Measurements from ENCODE around the gene PTGS1. TPM values are rescaled to one million over a fixed set of nuclear protein-coding genes. Genes with fewer than 3 reads are reported as not detected.
"Not testable (repeated sequence)": the region's sequence is repeated elsewhere in the genome, so short reads cannot be mapped to it uniquely, and the experiment has no call there.

The PTGS1 gene
- total and polyA plus RNA-seq, 2 of the 13 experiments (the other 11 are each of a cell fraction or from before 2014, with no cell fraction given) = 0.07 to 0.08 TPM

GRCh38 chr9:122322553-122322952 lies 48.3 kb upstream of the PTGS1 start:
- Histone ChIP-seq H3K36me3 (replicated peaks in 1 of 2; ENCODE audit: control insufficient read depth in 1 of 2, insufficient read depth in 2 of 2, low read length in 2 of 2) (peaks cover 11 to 19% of the 10 kb centered on the region in 2 experiments; a peak in 4 of 5 replicates), H4K20me1 (ENCODE audit: insufficient read depth, low read length) (no peaks in the 10 kb centered on the region), H3K9ac (ENCODE audit: insufficient read depth, low read depth, low read length) (no peak overlapping the region), H3K4me1 (ENCODE audit: insufficient read depth, low read length) (peaks cover 20% of the 10 kb centered on the region), H3K27ac (ENCODE audit: extremely low read length, insufficient read depth, low read length) (no peak overlapping the region), H3K79me2 (ENCODE audit: insufficient read depth, low read length) (no peaks in the 10 kb centered on the region), H3K27me3 (ENCODE audit: control insufficient read depth in 1 of 2, insufficient read depth in 2 of 2, low read length in 2 of 2) (no peaks in the 10 kb centered on the region), H2AFZ (ENCODE audit: low read length) (no peak overlapping the region), H3K4me3 (replicated peaks in 1 of 3; ENCODE audit: insufficient read depth in 1 of 3, low read depth in 2 of 3, low read length in 3 of 3) (no peak overlapping the region), H3K9me3 (ENCODE audit: low read length) (no peaks in the 10 kb centered on the region), H3K4me2 (ENCODE audit: low read depth, low read length) (no peak overlapping the region)
- no peak for ATAC-seq
- no peak for FAIRE-seq
- TF ChIP-seq SYNCRIP (IDR thresholded peaks at IDR 0.05; ENCODE audit: insufficient read depth, low read depth, low read length) (no peak), CEBPB (IDR thresholded peaks at IDR 0.05; ENCODE audit: borderline replicate concordance, low read depth, low read length) (no peak), ZNF713 (CRISPR knock-in tag; IDR thresholded peaks at IDR 0.05) (no peak), ZNF589 (CRISPR knock-in tag; conservative IDR thresholded peaks at IDR 0.05) (no peak), HDAC1 (CRISPR knock-in tag; IDR thresholded peaks at IDR 0.05) (no peak), SMAD3 (CRISPR knock-in tag; IDR thresholded peaks at IDR 0.05) (no peak), SALL2 (CRISPR knock-in tag; IDR thresholded peaks at IDR 0.05) (no peak)
- no TSS peak for BruUV-seq (replicated peaks)
- DNase-seq (ENCODE audit: low spot score) = no peak
- POLR2A ChIA-PET = no interaction called here
- CTCF ChIA-PET (ENCODE audit: low intra/inter-chr PET ratio, low total read pairs) = no interaction called here
- 100% methylated on average over 1 of the region's 2 CpGs for WGBS (ENCODE audit: low lambda C conversion rate)
- in situ Hi-C loops (cut with HindIII; ENCODE audit: extremely low pct_ligation_motif_present, low pct_unique_long_range_greater_than_20kb) (no loop called here), intact Hi-C loops (cut with micrococcal nuclease; ENCODE audit: unreplicated experiment) (no loop called here)

GRCh38 chr9:122324665-122325064 lies 46.2 kb upstream of the PTGS1 start:
- intact Hi-C loops (cut with micrococcal nuclease; ENCODE audit: unreplicated experiment); H2AFZ ChIP-seq (ENCODE audit: low read length); H3K9me3 ChIP-seq (ENCODE audit: low read length); H3K4me3 ChIP-seq (replicated peaks in 1 of 3; ENCODE audit: insufficient read depth in 1 of 3, low read depth in 2 of 3, low read length in 3 of 3); POLR2A ChIA-PET; CTCF ChIA-PET (ENCODE audit: low intra/inter-chr PET ratio, low total read pairs); H3K9ac ChIP-seq (ENCODE audit: insufficient read depth, low read depth, low read length); H3K27me3 ChIP-seq (ENCODE audit: control insufficient read depth in 1 of 2, insufficient read depth in 2 of 2, low read length in 2 of 2); ATAC-seq; in situ Hi-C loops (cut with HindIII; ENCODE audit: extremely low pct_ligation_motif_present, low pct_unique_long_range_greater_than_20kb); DNase-seq (ENCODE audit: low spot score); H3K27ac ChIP-seq (ENCODE audit: extremely low read length, insufficient read depth, low read length); H3K79me2 ChIP-seq (ENCODE audit: insufficient read depth, low read length); H3K4me2 ChIP-seq (ENCODE audit: low read depth, low read length); H4K20me1 ChIP-seq (ENCODE audit: insufficient read depth, low read length): not testable (repeated sequence)
- peak; percentile 67 for FAIRE-seq
- BruUV-seq (replicated peaks) = TSS peak; percentile 18
- TF ChIP-seq RARA (CRISPR knock-in tag; IDR thresholded peaks at IDR 0.05) = peak; percentile 37; the same call in 1 of the 2 replicates
- WGBS (ENCODE audit: low lambda C conversion rate) = 88% methylated on average over 1 of the region's 1 CpG
- peaks cover 9 to 14% of the 10 kb centered on the region in 2 experiments; a peak in 4 of 5 replicates for H3K36me3 ChIP-seq (replicated peaks in 1 of 2; ENCODE audit: control insufficient read depth in 1 of 2, insufficient read depth in 2 of 2, low read length in 2 of 2)
- peaks cover 20% of the 10 kb centered on the region for H3K4me1 ChIP-seq (ENCODE audit: insufficient read depth, low read length)

Data from HepG2 (cell line).